ENCODE results near the gene ELSPBP1. TPM values are rescaled to one million over a fixed set of nuclear protein-coding genes. Genes with fewer than 3 reads are reported as not detected.

ELSPBP1 gene
- total and polyA plus RNA-seq, 8 donors: not detected

DNA sequence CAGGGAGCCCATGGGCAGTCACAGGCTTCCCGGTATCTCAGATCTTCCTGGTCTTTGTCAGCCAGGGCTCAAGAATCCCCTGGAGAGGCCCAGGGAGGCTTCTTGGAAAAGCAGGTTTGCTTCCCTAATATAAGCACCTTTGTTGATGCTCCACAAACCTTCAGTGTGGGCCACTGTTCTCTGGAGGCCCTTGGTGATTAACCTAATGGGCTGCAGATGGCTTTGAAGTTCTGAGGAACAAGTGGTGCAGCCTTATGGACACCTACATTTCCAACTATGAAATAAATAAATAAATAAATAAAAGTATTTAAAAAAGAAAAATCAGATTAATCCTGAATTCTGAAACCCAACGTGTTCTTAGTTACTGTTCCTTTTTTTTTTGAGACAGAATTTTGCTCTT lies 2.4 kb upstream of the ELSPBP1 start, which contains the start of gene BSPH1:
Gene BSPH1 (minus strand): TSS at position 101 of the 400 bp plus-strand sequence. CDS start 89 bp downstream, at position 12.
- TF ChIP-seq, protein P1, sequence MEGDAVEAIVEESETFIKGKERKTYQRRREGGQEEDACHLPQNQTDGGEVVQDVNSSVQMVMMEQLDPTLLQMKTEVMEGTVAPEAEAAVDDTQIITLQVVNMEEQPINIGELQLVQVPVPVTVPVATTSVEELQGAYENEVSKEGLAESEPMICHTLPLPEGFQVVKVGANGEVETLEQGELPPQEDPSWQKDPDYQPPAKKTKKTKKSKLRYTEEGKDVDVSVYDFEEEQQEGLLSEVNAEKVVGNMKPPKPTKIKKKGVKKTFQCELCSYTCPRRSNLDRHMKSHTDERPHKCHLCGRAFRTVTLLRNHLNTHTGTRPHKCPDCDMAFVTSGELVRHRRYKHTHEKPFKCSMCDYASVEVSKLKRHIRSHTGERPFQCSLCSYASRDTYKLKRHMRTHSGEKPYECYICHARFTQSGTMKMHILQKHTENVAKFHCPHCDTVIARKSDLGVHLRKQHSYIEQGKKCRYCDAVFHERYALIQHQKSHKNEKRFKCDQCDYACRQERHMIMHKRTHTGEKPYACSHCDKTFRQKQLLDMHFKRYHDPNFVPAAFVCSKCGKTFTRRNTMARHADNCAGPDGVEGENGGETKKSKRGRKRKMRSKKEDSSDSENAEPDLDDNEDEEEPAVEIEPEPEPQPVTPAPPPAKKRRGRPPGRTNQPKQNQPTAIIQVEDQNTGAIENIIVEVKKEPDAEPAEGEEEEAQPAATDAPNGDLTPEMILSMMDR (IDR thresholded peaks at IDR 0.05): no peak
- Histone ChIP-seq H3K9me3 (no peaks in the 10 kb centered on the region), H3K4me1 (no peaks in the 10 kb centered on the region), H3K27me3 (no peaks in the 10 kb centered on the region), H3K36me3 (no peaks in the 10 kb centered on the region), H3K4me3 (no peak within 1 kb of the TSS), H3K27ac (no peak within 1 kb of the TSS)
- 59 to 61% methylated on average over 2 of the region's 2 CpGs for WGBS, 2 donors
- DNase-seq (no peak), FAIRE-seq (no peak), ATAC-seq (no peak)
- intact Hi-C loops (cut with DNase I): no loop called here

DNA sequence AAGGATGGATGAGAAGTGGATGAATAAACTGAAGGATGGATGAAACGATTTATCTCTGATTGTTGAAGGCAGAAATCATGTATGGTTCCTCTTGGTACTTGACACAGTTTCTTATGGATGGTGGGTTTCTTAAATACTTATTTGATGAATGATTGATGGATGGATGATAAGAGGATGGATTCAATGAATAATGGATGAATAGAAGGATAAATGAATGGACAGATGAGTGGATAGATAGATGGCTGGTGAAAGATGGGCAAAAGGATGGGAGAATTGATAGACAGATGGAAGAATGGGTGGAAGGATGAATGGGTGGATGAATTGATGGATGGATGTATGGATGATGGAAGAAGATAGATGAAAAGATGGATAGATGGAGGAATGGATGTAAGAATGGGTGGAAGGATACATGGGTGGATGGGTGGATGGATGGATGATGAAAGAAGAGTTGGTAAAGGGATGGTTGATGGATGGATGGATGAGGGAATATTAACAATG lies 1.8 kb downstream of the ELSPBP1 start:
- Histone ChIP-seq H3K4me3 (no peak overlapping the region), H3K27me3 (no peaks in the 10 kb centered on the region), H3K4me1 (no peaks in the 10 kb centered on the region), H3K36me3 (no peaks in the 10 kb centered on the region), H3K27ac (no peak overlapping the region), H3K9me3 (no peaks in the 10 kb centered on the region)
- FAIRE-seq (no peak), ATAC-seq (no peak), DNase-seq (no peak)
- 30 to 35% methylated on average over 1 of the region's 1 CpG for WGBS, 2 donors
- intact Hi-C loops (cut with DNase I): no loop called here
- TF ChIP-seq, protein P1 (IDR thresholded peaks at IDR 0.05): no peak

DNA sequence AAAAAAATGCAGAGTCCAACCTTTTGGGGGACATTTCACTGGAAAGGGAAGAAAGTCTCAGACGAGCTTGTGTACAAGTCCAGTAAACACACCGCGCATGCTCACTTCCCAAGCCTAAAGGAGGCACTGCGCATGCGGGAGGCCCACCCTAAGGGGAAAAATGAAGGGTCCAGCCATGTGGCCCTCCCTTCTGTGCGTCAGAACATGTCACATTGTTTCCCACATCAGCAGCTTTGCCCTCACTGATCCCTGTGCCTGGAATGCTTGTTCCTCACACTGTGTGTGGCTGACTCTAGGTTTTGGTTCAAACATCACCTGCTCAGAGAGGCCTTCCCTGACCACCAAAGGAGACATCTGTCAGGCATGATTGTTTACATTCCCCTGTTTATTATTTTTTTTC lies 4.4 kb downstream of the ELSPBP1 start:
- no peak for FAIRE-seq
- Histone ChIP-seq H3K4me3 (no peak overlapping the region), H3K27ac (no peak overlapping the region), H3K9me3 (no peaks in the 10 kb centered on the region), H3K36me3 (no peaks in the 10 kb centered on the region), H3K27me3 (no peaks in the 10 kb centered on the region), H3K4me1 (no peaks in the 10 kb centered on the region)
- TF ChIP-seq, protein P1 (IDR thresholded peaks at IDR 0.05): no peak
- intact Hi-C loops (cut with DNase I): no loop called here
- no peak for DNase-seq
- no peak for ATAC-seq
- 69 to 77% methylated on average over 6 of the region's 6 CpGs for WGBS, 2 donors

DNA sequence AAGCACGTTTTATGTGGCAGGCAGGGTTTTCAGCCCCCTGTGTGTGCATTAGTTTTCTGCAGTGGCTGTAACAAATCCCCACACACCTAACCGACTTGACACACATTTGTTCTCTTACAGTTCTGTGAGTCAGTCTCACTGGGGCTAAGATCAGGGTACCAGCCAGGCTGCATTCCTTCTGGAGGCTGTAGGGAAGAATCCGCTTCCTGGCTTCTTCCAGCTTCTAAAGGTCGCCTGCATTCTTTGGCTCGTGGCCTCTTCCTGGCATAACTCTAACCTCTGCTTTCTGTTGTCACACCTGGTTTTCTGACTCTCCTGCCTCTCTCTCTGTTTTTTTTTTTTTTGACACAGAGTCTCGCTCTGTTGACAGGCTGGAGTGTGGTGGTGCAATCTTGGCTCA lies 6.4 kb downstream of the ELSPBP1 start:
- FAIRE-seq (no peak), DNase-seq (no peak), ATAC-seq (no peak)
- intact Hi-C loops (cut with DNase I): no loop called here
- H3K4me1 ChIP-seq: no peaks in the 10 kb centered on the region
- H3K4me3 ChIP-seq: no peak overlapping the region
- H3K27me3 ChIP-seq: no peaks in the 10 kb centered on the region
- no peaks in the 10 kb centered on the region for H3K9me3 ChIP-seq
- H3K36me3 ChIP-seq: no peaks in the 10 kb centered on the region
- WGBS, 2 donors: 63 to 71% methylated on average over 6 of the region's 6 CpGs
- H3K27ac ChIP-seq: no peak overlapping the region
- TF ChIP-seq, protein P1 (IDR thresholded peaks at IDR 0.05): no peak

DNA sequence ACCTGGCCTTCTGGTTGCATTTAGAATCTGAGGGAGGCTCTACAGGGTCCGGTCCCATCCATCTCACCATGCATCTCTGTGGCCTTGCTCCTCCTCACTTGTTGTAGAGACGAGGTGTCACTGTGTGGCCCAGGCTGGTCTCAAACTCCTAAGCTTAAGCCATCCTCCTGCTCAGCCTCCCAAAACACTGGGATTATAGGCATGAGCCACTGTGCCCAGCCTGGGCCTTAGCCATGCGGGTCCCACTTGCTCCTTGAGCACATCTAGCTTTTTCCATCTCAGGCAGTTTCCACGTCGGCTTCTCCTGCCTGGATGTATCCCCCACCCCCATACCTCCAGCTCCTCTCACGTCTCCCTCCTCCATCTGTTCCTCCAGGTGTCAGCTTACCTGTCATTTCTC lies 9.8 kb downstream of the ELSPBP1 start:
- no peaks in the 10 kb centered on the region for H3K36me3 ChIP-seq
- TF ChIP-seq, protein P1 (IDR thresholded peaks at IDR 0.05): no peak
- H3K4me1 ChIP-seq: no peaks in the 10 kb centered on the region
- no peak overlapping the region for H3K27ac ChIP-seq
- H3K9me3 ChIP-seq: no peaks in the 10 kb centered on the region
- H3K27me3 ChIP-seq: no peaks in the 10 kb centered on the region
- no peak overlapping the region for H3K4me3 ChIP-seq
- no peak for ATAC-seq
- WGBS, 2 donors: 57 to 60% methylated on average over 6 of the region's 6 CpGs
- DNase-seq: no peak
- intact Hi-C loops (cut with DNase I): no loop called here
- FAIRE-seq: no peak

Data from pancreas (tissue), 10 donors.